Fibroblast of mammary gland (primary cell): Measurements from ENCODE around the gene SAMD9L.
A peak's percentile ranks its signal among the peaks of the same experiment; 100 is the strongest.

Experiments
- DNase-seq: peaks from one replicate; pipeline ENCODE4 v3.0.0-alpha.2; 2010; ENCODE audit warnings: low read depth
- H3K4me3 ChIP-seq: 2 replicates; pipeline ENCODE4 v1.5.1; 2011; ENCODE audit warnings: low read depth, mild to moderate bottlenecking, low read length, moderate library complexity; ENCODE audit not compliant: control insufficient read depth
- TF ChIP-seq, protein P1 (sequence below): conservative IDR thresholded peaks from 2 replicates; pipeline ENCODE4 v1.5.1; 2011; ENCODE audit warnings: low read depth, low read length, inconsistent platforms; ENCODE audit not compliant: control insufficient read depth, insufficient read depth

Gene SAMD9L

DNA sequence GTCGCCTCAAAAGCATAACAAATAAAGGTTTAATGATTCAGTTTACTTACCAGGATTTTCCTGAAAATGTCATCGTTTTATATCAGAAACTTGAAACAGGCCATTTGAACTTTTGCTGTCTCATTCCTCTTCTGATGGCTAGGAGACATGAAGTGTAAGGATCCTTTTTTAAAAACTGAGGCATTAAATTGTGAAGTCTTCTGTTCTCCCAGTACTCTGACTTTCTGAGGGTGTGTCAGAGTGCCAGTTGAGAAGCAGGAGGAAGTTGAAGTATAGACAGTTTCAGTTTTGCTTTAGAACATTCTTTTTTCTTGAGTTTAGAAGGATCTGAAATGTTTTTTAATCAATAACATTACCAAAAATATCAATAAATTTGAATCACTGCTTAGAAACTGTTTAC lies at the start of gene SAMD9L:
TSS of gene SAMD9L (minus strand) at position 242 of the 400 bp plus-strand sequence. CDS start 12,414 bp downstream, outside the sequence.
- H3K4me3 ChIP-seq: peak within 1 kb of the TSS; percentile 47
- TF ChIP-seq, protein P1, sequence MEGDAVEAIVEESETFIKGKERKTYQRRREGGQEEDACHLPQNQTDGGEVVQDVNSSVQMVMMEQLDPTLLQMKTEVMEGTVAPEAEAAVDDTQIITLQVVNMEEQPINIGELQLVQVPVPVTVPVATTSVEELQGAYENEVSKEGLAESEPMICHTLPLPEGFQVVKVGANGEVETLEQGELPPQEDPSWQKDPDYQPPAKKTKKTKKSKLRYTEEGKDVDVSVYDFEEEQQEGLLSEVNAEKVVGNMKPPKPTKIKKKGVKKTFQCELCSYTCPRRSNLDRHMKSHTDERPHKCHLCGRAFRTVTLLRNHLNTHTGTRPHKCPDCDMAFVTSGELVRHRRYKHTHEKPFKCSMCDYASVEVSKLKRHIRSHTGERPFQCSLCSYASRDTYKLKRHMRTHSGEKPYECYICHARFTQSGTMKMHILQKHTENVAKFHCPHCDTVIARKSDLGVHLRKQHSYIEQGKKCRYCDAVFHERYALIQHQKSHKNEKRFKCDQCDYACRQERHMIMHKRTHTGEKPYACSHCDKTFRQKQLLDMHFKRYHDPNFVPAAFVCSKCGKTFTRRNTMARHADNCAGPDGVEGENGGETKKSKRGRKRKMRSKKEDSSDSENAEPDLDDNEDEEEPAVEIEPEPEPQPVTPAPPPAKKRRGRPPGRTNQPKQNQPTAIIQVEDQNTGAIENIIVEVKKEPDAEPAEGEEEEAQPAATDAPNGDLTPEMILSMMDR: no peak
- peak; percentile 30 for DNase-seq

DNA sequence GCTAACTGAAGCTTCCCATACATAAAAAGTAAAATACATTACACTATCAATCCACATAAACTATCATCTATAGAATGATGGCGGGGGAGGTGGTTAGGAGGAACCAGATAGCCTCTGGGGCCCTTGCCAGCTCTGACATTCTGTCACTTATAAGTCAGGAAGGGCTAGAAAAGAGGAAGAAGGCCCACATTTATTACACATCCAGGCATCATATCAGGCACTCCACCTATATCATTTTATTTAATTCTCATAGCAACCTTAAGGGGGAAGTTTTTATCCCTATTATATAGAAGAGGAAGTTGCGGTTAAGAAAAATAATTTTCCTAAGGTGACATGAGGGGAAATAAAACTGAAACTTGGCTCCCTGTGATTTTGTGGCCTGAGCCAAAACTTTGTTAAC lies 48.2 kb upstream of the SAMD9L start:
- no peak overlapping the region for H3K4me3 ChIP-seq
- DNase-seq: no peak
- TF ChIP-seq, protein P1: no peak

DNA sequence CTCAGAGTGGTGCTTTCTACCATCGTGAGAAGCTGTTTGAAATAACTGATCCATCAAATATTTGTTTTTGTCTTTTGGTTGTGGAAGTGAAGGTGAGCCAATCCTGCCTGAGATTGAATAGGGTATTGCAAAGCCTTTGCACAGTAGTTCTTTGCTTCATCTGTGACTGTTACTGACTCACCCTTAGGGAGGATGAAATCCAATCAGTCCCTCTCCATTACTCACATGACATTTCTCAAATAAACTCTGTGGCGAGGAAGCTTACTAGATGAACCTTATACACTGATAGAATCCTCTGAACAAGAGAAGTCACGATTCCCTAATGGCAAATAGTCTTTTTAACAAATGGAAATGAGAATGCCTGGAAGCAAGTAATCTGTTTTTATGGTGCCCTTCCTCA lies 46.2 kb upstream of the SAMD9L start:
- TF ChIP-seq, protein P1: no peak
- peak; percentile 66 for DNase-seq
- H3K4me3 ChIP-seq: no peak overlapping the region

DNA sequence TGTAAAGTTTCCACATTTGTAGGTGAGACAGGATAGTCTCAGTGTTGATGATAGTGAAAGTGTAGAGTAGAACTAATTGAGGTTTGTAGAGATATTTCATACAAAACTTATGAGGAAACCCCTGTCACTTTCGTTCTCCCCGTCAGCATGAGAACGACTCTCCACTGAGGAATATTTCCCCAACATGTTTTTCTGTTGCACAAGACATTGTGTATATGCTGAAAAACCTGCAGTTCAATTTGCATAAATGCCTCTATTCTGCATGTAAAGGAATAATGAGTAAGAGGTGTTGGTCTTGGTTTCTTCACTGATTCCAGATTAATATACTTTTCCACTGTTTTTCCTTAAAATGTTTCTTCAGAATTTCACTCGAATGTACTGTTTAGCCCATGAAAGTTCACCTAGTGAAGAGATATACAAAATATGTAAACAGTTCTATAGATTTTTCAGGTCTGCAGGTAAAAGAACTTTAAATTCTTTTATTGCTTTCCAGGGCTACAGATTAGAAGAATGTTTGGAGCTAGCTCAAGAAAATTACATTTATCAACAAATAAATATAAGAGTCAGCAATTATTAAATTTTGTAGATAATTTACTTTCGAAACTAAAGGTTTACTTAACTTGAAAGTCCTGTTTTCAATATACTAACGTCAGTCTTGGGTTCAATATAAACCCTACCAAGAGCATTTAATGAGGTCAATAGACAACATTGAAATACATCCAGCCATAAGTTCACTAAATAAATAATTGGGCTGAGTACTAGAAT lies 40.9 kb upstream of the SAMD9L start:
- no peak for DNase-seq
- H3K4me3 ChIP-seq: no peak overlapping the region
- TF ChIP-seq, protein P1: no peak

DNA sequence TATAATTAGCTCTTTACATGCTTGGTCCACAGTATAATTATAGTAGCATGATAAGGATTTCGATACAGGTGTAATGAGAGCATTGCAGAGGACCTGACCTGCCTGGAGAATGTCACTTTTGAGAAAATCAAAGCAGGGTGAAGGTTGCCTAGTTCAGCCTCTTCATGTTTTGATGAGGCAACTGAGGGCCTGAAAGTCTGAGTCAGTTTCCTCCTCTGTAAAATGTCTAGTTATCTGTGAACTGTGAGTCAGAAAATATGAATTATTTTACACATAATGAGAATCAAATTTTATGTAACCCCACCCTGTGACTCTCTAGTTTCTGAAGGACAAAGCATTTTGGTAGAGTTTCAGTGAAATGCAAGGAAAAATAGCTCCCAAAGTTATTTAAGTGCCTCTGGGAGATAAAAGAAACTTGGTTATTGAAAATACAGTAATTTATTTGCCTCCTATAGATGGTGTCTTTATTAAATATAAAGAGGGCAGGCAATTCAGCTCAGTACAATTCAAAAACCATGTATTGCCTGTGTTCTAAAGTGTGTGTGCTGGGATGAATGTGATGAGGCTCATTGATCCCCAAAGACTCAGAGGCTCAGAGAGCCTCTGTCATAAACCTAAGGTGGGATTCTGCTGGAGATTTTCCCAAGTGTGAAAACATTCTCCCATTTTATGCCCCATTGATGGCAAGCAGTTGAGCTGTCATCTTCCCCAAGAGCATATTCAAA lies 37.3 kb upstream of the SAMD9L start:
- no peak overlapping the region for H3K4me3 ChIP-seq
- peak; percentile 17 for DNase-seq

DNA sequence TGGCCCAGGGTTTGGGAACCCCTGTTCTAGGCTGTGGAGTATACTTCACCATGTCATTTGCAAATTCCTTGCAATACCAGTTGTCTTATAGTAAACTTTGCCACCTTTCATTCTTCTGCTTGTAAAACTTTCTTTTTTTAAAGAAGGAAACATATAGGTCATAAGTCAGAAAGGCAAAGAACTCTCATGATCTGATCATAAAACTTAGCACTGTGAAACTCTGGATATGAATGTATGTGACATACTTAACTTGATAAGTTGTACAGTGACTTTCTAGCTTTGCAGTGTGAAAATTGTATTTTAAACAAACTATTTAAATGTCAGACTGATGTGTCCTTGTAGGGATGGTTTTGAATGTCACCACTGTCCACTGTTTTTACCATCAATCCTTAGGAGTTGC lies 31.0 kb upstream of the SAMD9L start:
- H3K4me3 ChIP-seq: no peak overlapping the region
- TF ChIP-seq, protein P1: no peak
- no peak for DNase-seq

More for the DNA sequence above, 37.3 kb upstream of the SAMD9L start:
- TF ChIP-seq, protein P1: no peak
